SK-N-MC (cell line): ENCODE results near the gene PARVA.

Source experiments
- EZH2 ChIP-seq: fragments of 200-600 bp; sonication (generic); IDR thresholded peaks from one replicate; pipeline ENCODE4 v1.6.1; 2017; ENCODE audit warnings: antibody characterized with exemption
- POLR2AphosphoS5 ChIP-seq: IDR thresholded peaks from 2 replicates; pipeline ENCODE4 v1.6.1; 2012; ENCODE audit warnings: mild to moderate bottlenecking, low read depth, low read length, borderline replicate concordance

DNA sequence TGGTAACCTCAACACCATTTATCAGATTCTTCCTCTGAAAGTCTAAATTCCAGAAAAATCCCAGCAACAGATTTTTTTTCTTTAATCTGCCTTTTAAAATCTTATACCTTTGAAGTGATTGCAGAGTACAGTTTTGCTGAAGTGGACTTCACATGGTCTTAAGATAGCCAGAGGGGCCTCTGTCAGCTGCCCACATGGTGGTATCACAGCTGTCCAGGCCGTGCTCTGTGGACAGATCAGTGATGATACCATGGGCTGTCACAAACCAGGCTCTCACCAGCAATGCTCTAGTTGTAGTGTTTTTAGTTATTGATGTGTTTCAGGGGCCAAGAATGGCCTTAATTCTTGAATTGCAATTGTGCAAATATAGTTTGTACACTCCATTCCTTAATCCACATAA, 44.0 kb downstream of the PARVA start:
- no peak for TF ChIP-seq POLR2AphosphoS5
- TF ChIP-seq EZH2 = no peak
